Endometrial microvascular endothelial cells (primary cell): Measurements from ENCODE around the gene GPT2. TPM values are rescaled to one million over a fixed set of nuclear protein-coding genes. Genes with fewer than 3 reads are reported as not detected.

Experiments used
- total RNA-seq: library from RNA; depleted of rRNA; stranded (reverse); fragments of >200 nt; gene quantifications from one replicate; pipeline ENCODE4 v1.2.3, GENCODE V29; 2015; ENCODE audit errors: inconsistent ontology term

GPT2 gene
- total RNA-seq, 1 donor from 2014 or later, result 12.6 TPM

Other genes with a start within 250 kb of the GPT2 start
- 91.4 TPM for gene VPS35, start 195.2 kb upstream of the GPT2 start, total RNA-seq
- gene ORC6, start 194.7 kb upstream of the GPT2 start, total RNA-seq, result 16.6 TPM
- not detected for gene MYLK3, start 136.0 kb upstream of the GPT2 start, total RNA-seq
- 6.5 TPM for gene C16orf87, start 53.2 kb upstream of the GPT2 start, total RNA-seq
- 60.7 TPM for gene DNAJA2, start 89.3 kb downstream of the GPT2 start, total RNA-seq